DND-41 (cell line): Measurements from ENCODE around the gene KISS1R.

Source experiments
- ATAC-seq: fragments of 200-7000 bp; cut with Tn5 transposase; 3 replicates; pipeline ENCODE4 v1.9.1; 2021; ENCODE audit warnings: low read depth; ENCODE audit not compliant: insufficient read depth
- DNase-seq: peaks from one replicate; pipeline ENCODE4 v3.0.0-alpha.2; 2020
- H2AFZ ChIP-seq: 2 replicates; pipeline ENCODE4 v1.6.0; 2012; ENCODE audit warnings: low read depth, low read length
- H3K27ac ChIP-seq: 2 replicates; pipeline ENCODE4 v1.5.1; 2012; ENCODE audit warnings: low read length, inconsistent platforms
- H3K27me3 ChIP-seq: fragments of 200-600 bp; sonication (generic); 2 replicates; pipeline ENCODE4 v1.6.0; 2012; ENCODE audit warnings: low read length, mild to moderate bottlenecking, inconsistent platforms; ENCODE audit not compliant: insufficient read depth, poor library complexity
- H3K36me3 ChIP-seq: 2 replicates; pipeline ENCODE4 v1.5.1; 2012; ENCODE audit warnings: low read length, inconsistent platforms; ENCODE audit not compliant: insufficient read depth
- H3K4me1 ChIP-seq: 2 replicates; pipeline ENCODE4 v1.5.1; 2012; ENCODE audit warnings: mild to moderate bottlenecking, low read length; ENCODE audit not compliant: insufficient read depth
- H3K4me2 ChIP-seq: 2 replicates; pipeline ENCODE4 v1.6.0; 2012; ENCODE audit warnings: mild to moderate bottlenecking, moderate library complexity, low read length, inconsistent platforms; ENCODE audit not compliant: insufficient read depth
- H3K4me3 ChIP-seq, 2 experiments: fragments of 200-600 bp in 1 of 2; shearing (Covaris generic) in 1 of 2; 2 replicates each; pipeline ENCODE4 v1.5.1; 2012 to 2016; ENCODE audit warnings: inconsistent platforms in 2 of 2, low read length in 2 of 2, mild to moderate bottlenecking in 2 of 2, low read depth in 1 of 2, moderate library complexity in 1 of 2
- H3K79me2 ChIP-seq: 2 replicates; pipeline ENCODE4 v1.6.0; 2012; ENCODE audit warnings: low read length, inconsistent platforms; ENCODE audit not compliant: insufficient read depth
- H3K9ac ChIP-seq: 2 replicates; pipeline ENCODE4 v1.6.0; 2012; ENCODE audit warnings: low read depth, mild to moderate bottlenecking, inconsistent platforms, low read length, moderate library complexity
- H3K9me3 ChIP-seq: 2 replicates; pipeline ENCODE4 v1.5.1; 2012; ENCODE audit warnings: low read length, moderate library complexity, mild to moderate bottlenecking, inconsistent platforms; ENCODE audit not compliant: insufficient read depth, severe bottlenecking
- H4K20me1 ChIP-seq: 2 replicates; pipeline ENCODE4 v1.6.0; 2012; ENCODE audit warnings: low read length; ENCODE audit not compliant: insufficient read depth
- CTCF ChIP-seq: IDR thresholded peaks from 2 replicates; pipeline ENCODE4 v1.5.1; 2012; ENCODE audit warnings: borderline replicate concordance, low read length, moderate library complexity, mild to moderate bottlenecking; ENCODE audit not compliant: poor library complexity, severe bottlenecking; ENCODE audit errors: extremely low read depth
- EZH2 ChIP-seq: IDR thresholded peaks from 3 replicates; pipeline ENCODE4 v1.6.1; 2012; ENCODE audit warnings: borderline replicate concordance, low read depth, mild to moderate bottlenecking, moderate library complexity, low read length, inconsistent platforms; ENCODE audit not compliant: severe bottlenecking

The KISS1R gene

GRCh38 chr19:947707-948539 is 30.8 kb downstream of the KISS1R start:
- H3K9me3 ChIP-seq = no peaks in the 10 kb centered on the region
- H3K27me3 ChIP-seq = no peaks in the 10 kb centered on the region
- H3K27ac ChIP-seq = no peak overlapping the region
- peaks cover 39% of the 10 kb centered on the region for H4K20me1 ChIP-seq
- no peak for DNase-seq
- no peak overlapping the region for H3K4me3 ChIP-seq
- H3K4me1 ChIP-seq = no peaks in the 10 kb centered on the region
- no peak overlapping the region for H3K9ac ChIP-seq
- peaks cover 50% of the 10 kb centered on the region for H3K79me2 ChIP-seq
- H3K4me2 ChIP-seq = no peak overlapping the region
- peaks cover 24% of the 10 kb centered on the region for H3K36me3 ChIP-seq
- TF ChIP-seq CTCF (no peak), EZH2 (no peak)
- no peak for ATAC-seq
- H2AFZ ChIP-seq = no peak overlapping the region

GRCh38 chr19:948842-949496 is 31.8 kb downstream of the KISS1R start:
- H4K20me1 ChIP-seq = peaks cover 41% of the 10 kb centered on the region
- no peak overlapping the region for H2AFZ ChIP-seq
- H3K9me3 ChIP-seq = no peaks in the 10 kb centered on the region
- H3K36me3 ChIP-seq = peaks cover 20% of the 10 kb centered on the region; the same call in 1 of the 2 replicates
- peaks cover 52% of the 10 kb centered on the region for H3K79me2 ChIP-seq
- no peak overlapping the region for H3K4me2 ChIP-seq
- H3K27ac ChIP-seq = no peak overlapping the region
- H3K9ac ChIP-seq = no peak overlapping the region
- TF ChIP-seq CTCF (no peak), EZH2 (no peak)
- no peaks in the 10 kb centered on the region for H3K4me1 ChIP-seq
- H3K4me3 ChIP-seq = no peak overlapping the region
- DNase-seq = no peak
- H3K27me3 ChIP-seq = no peaks in the 10 kb centered on the region
- no peak for ATAC-seq

DNA sequence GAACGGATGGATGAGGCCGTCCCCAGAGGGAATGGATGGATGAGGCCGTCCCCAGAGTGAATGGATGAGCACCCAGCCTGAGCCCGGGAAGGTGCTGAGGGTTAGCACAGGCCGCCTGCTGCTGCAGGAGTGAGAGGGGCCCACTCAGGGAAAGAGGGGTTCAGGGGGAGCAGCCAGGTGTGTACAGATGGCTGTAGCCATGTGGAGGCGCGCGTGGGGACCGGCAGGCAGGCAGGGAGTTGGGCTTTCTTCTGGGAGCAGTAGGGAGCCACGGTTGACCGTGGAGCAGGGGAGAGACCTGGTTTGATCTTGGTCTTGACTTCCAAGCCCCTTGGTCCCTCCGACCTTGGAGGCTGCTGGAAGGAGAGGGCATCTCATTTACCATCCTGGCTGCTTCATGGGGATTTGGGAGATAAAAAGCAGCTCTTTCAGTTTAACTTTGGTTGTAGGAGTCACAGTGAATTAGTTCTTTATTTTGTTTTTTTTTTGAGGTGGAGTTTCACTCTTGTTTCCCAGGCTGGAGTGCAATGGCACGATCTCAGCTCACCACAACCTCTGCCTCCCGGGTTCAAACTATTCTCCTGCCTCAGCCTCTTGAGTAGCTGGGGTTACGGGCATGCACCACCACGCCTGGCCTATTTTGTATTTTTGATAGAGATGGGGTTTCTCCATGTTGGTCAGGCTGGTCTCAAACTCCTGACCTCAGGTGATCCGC is 33.4 kb downstream of the KISS1R start:
- ATAC-seq (no peak), DNase-seq (no peak)
- no peak overlapping the region for H3K27ac ChIP-seq
- TF ChIP-seq EZH2 (no peak), CTCF (no peak)
- H3K4me2 ChIP-seq = no peak overlapping the region
- no peak overlapping the region for H2AFZ ChIP-seq
- no peaks in the 10 kb centered on the region for H3K27me3 ChIP-seq
- no peak overlapping the region for H3K9ac ChIP-seq
- H3K36me3 ChIP-seq = peaks cover 17% of the 10 kb centered on the region; the same call in 1 of the 2 replicates
- peaks cover 53% of the 10 kb centered on the region for H3K79me2 ChIP-seq
- peaks cover 35% of the 10 kb centered on the region for H4K20me1 ChIP-seq
- H3K4me1 ChIP-seq = no peaks in the 10 kb centered on the region
- H3K9me3 ChIP-seq = no peaks in the 10 kb centered on the region
- no peak overlapping the region for H3K4me3 ChIP-seq
